GM19193 (cell line): ENCODE measurements around the gene HASPIN.

Experiments
- POLR2A ChIP-seq: IDR thresholded peaks from 4 replicates; pipeline ENCODE4 v1.6.1; 2011; ENCODE audit not compliant: insufficient read depth, insufficient read length; ENCODE audit errors: extremely low read depth

Gene HASPIN

DNA sequence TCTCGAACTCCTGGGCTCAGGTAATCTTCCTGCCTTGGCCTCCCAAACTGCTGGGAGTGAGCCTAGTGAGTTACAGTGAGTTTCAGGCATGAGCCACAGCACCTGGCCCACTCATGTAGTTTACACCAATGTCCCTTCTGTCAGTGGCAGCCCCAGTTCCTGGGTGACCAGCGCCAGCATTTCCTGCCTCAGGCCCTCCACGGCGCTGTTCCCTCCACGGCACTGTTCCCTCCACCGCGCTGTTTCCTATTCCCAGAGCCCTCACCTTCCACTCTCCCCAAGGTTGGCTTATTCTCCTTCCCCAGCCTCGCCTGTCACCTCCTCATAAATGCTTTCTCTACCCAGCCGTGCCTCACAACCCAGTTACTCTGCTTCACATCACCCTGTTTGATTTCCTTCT, 44.6 kb downstream of the HASPIN start:
- no peak for TF ChIP-seq POLR2A

DNA sequence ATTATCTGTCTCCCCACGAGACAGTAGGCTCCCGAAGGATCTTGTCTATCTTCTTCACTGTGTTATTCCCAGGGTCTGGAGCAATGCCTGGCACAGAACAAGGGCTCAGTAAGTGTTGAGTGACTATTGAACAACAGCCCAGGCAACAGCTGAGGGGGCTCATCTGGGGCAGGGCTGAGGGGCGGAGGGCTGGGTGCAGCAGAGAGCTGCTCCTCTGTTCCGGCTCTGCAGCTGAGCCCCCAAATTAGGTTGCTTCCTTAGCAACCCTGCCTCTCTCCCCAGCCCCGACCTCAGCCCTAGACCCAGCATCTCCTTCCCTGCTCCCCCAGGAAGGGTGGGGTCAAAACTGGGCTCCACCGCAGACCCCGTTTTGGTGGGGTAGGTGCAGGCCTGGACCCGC, 45.1 kb downstream of the HASPIN start:
- TF ChIP-seq POLR2A, result no peak

DNA sequence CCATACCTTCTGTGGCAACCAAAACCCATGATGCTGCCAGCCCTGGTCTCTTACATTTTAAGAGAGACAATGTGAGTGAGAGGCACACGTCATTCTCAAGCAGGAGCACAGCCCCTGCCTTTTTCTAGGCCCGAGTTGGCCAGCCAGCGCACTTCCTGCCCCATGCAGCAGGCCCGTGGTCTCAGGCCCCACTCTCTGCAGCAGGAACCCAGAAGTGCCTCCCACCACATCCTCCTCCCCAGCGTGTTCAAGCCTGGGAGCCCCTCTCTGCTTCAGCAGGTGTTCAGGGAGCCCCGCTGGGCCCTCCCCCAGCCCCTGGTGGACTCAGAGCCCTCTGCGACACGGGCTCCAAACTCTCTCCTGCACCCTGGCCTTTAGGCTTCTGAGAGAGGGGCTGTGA, 46.8 kb downstream of the HASPIN start:
- no peak for TF ChIP-seq POLR2A

DNA sequence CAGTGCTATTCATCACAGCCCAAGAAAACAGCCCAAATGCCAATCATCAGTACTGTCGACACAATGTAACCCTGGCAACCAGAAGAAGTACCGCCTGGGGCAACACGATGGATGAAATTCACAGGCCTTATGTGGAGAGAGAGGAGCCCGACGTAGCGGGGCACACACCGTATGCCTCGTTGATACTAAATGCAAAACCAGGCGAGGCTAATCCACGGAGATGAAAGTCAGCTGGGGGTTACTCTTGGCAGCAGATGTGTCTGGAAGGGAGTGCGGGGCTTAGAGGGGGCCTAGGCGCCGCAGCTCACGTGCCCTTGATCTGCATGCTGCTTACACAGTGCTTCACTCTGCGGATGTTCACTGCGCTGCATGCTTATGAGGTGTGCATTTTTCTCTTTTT, 47.4 kb downstream of the HASPIN start:
- TF ChIP-seq POLR2A, result no peak

DNA sequence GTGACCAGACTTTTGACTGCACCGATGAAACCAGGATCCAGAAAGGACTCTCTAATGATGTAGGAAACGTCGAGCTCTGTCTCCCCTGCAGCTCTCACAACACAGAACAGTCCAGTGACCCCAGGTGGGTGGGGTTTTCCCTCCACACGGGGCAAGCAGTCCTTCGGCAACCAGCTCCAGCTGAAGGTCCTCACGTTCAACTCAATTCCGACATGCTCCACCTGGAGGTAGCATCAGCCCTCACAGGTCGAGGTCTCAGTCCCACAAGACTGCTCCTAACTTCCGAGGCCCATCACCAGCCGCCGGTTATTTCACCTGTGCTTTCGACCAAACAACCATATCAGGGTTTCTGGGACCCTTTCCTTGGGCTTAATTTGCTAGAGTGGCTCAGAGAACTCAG, 49.1 kb downstream of the HASPIN start:
- TF ChIP-seq POLR2A, result no peak

DNA sequence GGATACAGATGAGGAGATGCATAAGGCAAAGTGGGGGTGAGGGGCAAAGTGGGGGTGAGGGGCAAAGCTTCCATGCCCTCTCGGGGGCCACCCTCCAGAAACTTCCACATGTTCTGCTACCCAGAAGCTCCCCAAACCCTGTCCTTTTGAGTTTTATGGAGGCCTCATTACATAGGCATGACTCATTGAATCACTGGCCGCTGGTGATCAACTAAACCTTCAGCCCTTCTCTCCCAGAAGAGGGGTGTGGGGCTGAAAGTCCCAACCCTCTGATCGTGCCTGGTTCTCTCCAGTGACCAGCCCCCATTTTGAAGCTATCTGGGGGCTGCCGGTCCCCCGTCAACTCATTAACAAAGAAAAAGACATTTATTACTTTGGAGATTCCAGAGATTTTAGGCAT, 49.8 kb downstream of the HASPIN start:
- no peak for TF ChIP-seq POLR2A

DNA sequence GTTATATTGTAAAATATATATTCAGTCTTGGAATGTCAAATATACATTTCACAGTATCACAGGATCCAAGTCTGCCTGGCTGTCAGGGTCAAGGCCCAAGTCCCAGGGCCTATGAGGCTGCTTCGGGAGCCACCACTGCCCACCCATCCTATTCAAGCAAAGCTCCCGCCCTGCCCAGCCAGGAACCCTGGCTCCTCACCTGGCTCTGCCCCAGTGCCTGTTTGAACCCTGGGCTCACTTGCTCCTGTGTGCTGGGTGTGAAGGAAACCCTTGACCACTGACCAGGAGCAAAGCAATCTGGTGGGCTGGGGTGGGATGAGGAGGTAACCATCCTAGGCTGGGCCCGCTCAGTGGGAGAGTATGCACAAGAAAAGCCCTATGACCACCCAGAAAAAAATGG, 50.3 kb downstream of the HASPIN start:
- no peak for TF ChIP-seq POLR2A
